Urothelium cell line (cell line): Measurements from ENCODE around the gene RAE1.
"Not testable (repeated sequence)": the region's sequence is repeated elsewhere in the genome, so short reads cannot be mapped to it uniquely, and the experiment has no call there.

Experiments used
- DNase-seq: peaks from one replicate; pipeline ENCODE4 v3.0.0; 2011; ENCODE audit warnings: low spot score, mixed read lengths
- FAIRE-seq: peaks from 2 replicates; lab custom pipeline; 2011; peaks lifted over from hg19 to GRCh38; lab: Jason Lieb, UNC

RAE1 gene

DNA sequence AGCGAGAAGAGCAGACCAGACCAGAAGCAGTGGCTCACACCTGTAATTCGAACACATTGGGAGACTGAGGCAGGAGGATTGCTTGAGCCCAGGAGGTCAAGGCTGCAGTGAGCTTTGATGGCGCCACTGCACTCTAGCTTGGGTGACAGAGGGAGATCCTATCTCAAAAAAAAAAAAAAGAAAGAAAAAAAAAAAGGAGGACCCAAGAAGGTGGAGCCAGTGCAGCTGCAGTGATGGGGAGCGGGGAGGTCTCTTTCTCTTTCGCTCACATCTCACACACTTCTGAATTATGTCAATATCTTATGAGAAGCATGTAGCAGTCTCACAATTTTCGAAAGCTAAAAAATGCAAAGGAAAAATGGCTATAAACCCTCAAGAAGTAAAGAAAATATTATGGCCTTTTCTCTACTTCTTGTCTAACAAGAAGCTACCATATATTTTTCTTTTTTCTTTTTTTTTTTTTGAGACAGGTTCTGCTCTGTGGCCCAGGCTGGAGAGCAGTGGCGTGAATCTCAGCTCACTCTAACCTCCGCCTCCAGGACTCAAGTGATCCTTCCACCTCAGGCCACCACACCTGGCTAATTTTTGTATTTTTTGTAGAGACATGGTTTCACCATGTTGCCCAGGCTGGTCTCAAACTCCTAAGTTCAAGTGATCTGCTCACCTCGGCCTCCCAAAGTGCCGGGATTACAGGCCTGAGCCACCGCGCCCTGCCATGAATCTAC is 25.3 kb upstream of the RAE1 start:
- DNase-seq (no peak), FAIRE-seq (no peak)

DNA sequence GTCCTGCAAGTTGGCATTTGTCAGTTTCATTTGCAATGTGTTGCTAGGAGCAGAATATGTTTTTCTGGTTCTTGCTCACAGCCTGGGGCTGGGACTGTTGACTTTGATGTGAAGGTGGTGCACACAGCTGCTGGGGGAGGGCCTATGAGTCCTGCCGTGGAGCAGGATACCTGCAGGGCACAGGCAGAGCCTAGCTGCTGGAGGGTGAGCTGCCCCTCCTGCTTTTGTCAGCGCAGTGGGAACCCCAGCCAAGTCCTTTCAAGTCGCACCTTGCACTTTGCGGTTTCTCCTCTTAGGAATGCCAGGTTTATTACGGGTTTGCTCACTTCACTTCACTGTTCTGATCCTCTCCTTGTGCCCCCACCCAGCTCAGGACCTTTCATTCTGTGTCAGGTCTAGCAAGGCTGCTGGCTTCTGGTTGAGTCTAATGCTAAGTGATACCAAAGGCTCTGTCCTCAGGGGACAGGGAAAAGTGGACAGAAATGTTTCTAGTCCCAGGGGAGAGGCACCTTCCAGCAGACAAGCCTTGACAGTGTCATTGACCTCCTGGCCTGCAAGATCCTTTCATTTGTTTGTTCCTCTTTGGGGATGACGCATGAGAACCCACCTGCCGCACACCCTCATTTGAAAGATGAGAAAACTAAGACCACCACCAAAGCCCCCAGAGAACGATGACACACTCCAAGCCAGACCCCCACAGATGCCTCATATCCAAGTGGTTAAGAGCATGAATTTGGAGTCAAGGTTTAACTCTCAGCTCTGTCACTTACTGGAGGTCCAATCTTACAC is 24.2 kb upstream of the RAE1 start:
- DNase-seq = peak; percentile 53
- FAIRE-seq = peak; percentile 50

- no peak for DNase-seq
- FAIRE-seq = peak; percentile 56
These were observed 23.2 kb upstream of the RAE1 start for GRCh38 chr20:57327820-57328219.

GRCh38 chr20:57329608-57330221 is 21.3 kb upstream of the RAE1 start, which contains the start of gene SPO11:
SPO11 (plus strand) TSS chr20:57329803; CDS start chr20:57329868, 65 bp downstream.
- FAIRE-seq (no peak), DNase-seq (no peak)

DNA sequence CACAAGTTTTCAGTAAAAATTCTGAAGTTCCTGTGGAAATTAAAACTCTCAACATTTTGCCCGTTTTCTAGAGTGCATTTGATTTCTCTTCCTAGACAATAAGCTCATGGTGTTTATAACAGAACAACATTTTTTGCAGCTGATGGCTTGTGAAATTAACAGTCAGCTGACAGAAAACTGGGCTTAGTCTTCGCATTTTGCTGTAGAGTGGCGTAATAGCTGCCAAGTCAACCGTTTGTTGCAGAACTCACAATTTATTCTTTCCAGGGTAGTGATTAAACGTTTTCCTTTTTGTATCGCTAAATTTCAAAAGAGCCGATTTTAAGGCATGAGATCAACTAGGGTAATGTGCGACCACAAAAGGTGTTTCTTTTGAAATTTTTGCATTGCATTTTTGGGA is 20.1 kb upstream of the RAE1 start:
- DNase-seq (no peak), FAIRE-seq (no peak)

- DNase-seq (no peak), FAIRE-seq (peak; percentile 40)
These were observed 18.7 kb upstream of the RAE1 start for GRCh38 chr20:57332105-57333089.

GRCh38 chr20:57335392-57335791 is 15.7 kb upstream of the RAE1 start:
- FAIRE-seq = no peak
- no peak for DNase-seq

GRCh38 chr20:57341663-57342062 is 9.4 kb upstream of the RAE1 start:
- no peak for DNase-seq
- no peak for FAIRE-seq

GRCh38 chr20:57342829-57343228 is 8.2 kb upstream of the RAE1 start:
- peak; percentile 61 for FAIRE-seq
- DNase-seq = no peak

DNA sequence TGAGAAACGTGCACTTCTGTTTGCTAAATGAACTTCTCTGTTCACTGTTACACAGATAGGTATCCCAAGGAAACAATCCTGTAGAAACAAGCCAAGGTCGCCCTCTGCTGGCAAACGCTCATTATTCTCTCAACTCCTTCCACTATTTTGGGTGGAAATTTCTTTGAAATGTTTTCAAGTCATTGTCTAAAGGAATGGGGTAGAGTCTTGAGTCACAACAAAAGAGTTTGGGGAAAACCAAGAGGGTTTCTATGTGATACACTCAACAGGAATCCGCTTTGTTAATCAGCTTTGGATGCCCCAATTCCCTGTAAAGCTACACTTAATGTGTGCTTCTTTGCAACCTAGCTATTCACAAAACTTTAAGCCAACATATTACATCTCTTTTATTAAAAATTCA is 4.6 kb upstream of the RAE1 start:
- FAIRE-seq (no peak), DNase-seq (peak; percentile 73)

DNA sequence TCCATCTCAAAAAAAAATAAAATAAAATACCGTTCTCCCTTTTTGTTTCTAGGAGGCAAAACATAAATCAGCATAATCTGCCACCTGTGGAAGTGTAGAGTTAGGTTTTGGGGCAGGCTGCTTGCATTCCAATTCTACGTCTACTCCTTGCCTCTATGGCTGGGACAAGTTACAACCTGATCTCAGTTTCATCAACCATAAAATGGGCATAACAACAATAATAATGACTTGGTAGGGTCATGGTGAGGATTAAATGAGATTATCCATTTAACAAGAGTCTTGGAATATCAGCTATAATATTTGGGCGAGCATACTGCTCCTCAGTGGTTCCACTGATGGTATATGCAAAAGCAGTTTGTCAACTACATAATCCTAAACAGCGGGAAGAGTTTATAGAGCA is 3.7 kb upstream of the RAE1 start:
- no peak for FAIRE-seq

GRCh38 chr20:57348200-57348921 is 2.7 kb upstream of the RAE1 start:
- not testable (repeated sequence) for FAIRE-seq, DNase-seq

More for the DNA sequence above, 3.7 kb upstream of the RAE1 start:
- no peak for DNase-seq

- not testable (repeated sequence) for FAIRE-seq, DNase-seq
These were observed 2.0 kb upstream of the RAE1 start for GRCh38 chr20:57348922-57349574.

- FAIRE-seq (no peak), DNase-seq (no peak)
These were observed 859 bp upstream of the RAE1 start for GRCh38 chr20:57350081-57350710.

DNA sequence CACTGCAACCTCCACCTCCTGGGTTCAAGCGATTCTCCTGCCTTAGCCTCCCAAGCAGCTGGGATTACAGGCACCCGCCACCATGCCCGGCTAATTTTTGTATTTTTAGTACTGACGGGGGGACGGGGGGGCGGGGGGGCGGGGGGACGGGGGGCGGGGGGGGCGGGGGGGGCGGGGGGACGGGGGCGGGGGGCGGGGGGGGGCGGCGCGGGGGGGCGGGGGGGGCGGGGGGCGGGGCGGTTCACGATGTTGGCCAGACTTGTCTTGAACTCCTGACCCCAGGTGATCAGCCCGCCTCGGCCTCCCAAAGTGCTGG is 371 bp upstream of the RAE1 start:
- DNase-seq, FAIRE-seq: not testable (repeated sequence)

GRCh38 chr20:57352305-57352704 is 1.2 kb downstream of the RAE1 start:
- FAIRE-seq = no peak
- DNase-seq = no peak

GRCh38 chr20:57353351-57353750 is 2.3 kb downstream of the RAE1 start:
- no peak for DNase-seq
- no peak for FAIRE-seq

- FAIRE-seq (peak; percentile 84), DNase-seq (peak; percentile 46)
These were observed 10.5 kb downstream of the RAE1 start for GRCh38 chr20:57361517-57361916.

DNA sequence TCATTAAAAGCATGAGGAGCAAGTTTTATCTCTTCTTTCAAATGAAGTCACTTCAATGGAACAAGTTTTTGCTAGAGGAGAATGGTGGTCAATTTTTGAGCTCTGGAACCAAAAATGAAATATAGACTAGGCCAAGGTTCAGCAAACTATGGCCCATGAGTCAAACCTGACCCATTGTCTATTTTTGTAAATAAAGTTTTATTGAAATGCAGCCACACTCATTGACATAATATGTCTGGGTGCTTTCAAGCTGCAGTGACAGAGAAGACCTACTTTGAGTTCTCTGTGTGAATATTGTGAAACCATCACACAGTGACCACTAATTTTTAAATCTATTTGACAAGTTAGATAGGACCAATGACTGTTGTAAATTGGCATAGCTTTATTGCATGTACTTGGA is 13.4 kb downstream of the RAE1 start:
- FAIRE-seq = no peak
- no peak for DNase-seq
